ENCODE measurements around the gene SPG7. TPM values are rescaled to one million over a fixed set of nuclear protein-coding genes. Genes with fewer than 3 reads are reported as not detected.
A peak's percentile ranks its signal among the peaks of the same experiment; 100 is the strongest.

Gene SPG7
- total RNA-seq, 4 donors from 2014 or later, result 102 to 178 (median 127) TPM

- TF ChIP-seq EP300 (IDR thresholded peaks at IDR 0.05) (no peak), CTCF (IDR thresholded peaks at IDR 0.05) (no peak), POLR2A (IDR thresholded peaks at IDR 0.05) (no peak)
- Histone ChIP-seq H3K27me3 (no peaks in the 10 kb centered on the region), H3K4me1 (no peaks in the 10 kb centered on the region), H3K9me3 (no peaks in the 10 kb centered on the region), H3K36me3 (no peaks in the 10 kb centered on the region), H3K27ac (no peak overlapping the region), H3K4me3 (no peak overlapping the region)
- WGBS, 2 donors, result 70 to 82% methylated on average over 22 to 24 of the region's 25 CpGs
- no peak for DNase-seq (ENCODE audit: low spot score in 2 of 2)
Observed at GRCh38 chr16:89596061-89596689, 88.0 kb downstream of the SPG7 start.

- Histone ChIP-seq H3K27ac (no peak overlapping the region), H3K27me3 (peaks cover 0 to 4% of the 10 kb centered on the region in 2 donors), H3K9me3 (no peaks in the 10 kb centered on the region), H3K4me1 (peaks cover 0 to 2% (median 0%) of the 10 kb centered on the region in 4 donors), H3K36me3 (no peaks in the 10 kb centered on the region), H3K4me3 (no peak overlapping the region)
- no peak for DNase-seq (ENCODE audit: low spot score in 2 of 2)
- 80 to 82% methylated on average over 18 to 19 of the region's 19 CpGs for WGBS, 2 donors
- no peak for TF ChIP-seq POLR2A (IDR thresholded peaks at IDR 0.05)
- no peak for TF ChIP-seq CTCF (IDR thresholded peaks at IDR 0.05)
- TF ChIP-seq EP300 (IDR thresholded peaks at IDR 0.05), result no peak
Observed at GRCh38 chr16:89596957-89597649, 88.9 kb downstream of the SPG7 start.

GRCh38 chr16:89598199-89598598 is 90.0 kb downstream of the SPG7 start:
- no peak overlapping the region for H3K27ac ChIP-seq
- TF ChIP-seq EP300 (IDR thresholded peaks at IDR 0.05) (no peak), CTCF (IDR thresholded peaks at IDR 0.05) (no peak), POLR2A (IDR thresholded peaks at IDR 0.05) (no peak)
- no peak overlapping the region for H3K4me3 ChIP-seq
- peaks cover 0 to 7% of the 10 kb centered on the region in 2 donors for H3K27me3 ChIP-seq
- no peak for DNase-seq (ENCODE audit: low spot score in 2 of 2)
- no peaks in the 10 kb centered on the region for H3K9me3 ChIP-seq
- H3K4me1 ChIP-seq, result peaks cover 0 to 13% (median 8%) of the 10 kb centered on the region in 4 donors
- no peaks in the 10 kb centered on the region for H3K36me3 ChIP-seq
- WGBS, 2 donors, result 57 to 64% methylated on average over 2 to 12 of the region's 14 CpGs

- Histone ChIP-seq H3K4me1 (peaks cover 0 to 13% (median 8%) of the 10 kb centered on the region in 4 donors), H3K36me3 (no peaks in the 10 kb centered on the region), H3K9me3 (no peaks in the 10 kb centered on the region), H3K27ac (no peak overlapping the region), H3K27me3 (peaks cover 0 to 7% of the 10 kb centered on the region in 2 donors), H3K4me3 (no peak overlapping the region)
- no peak for DNase-seq (ENCODE audit: low spot score in 2 of 2)
- no peak for TF ChIP-seq POLR2A (IDR thresholded peaks at IDR 0.05)
- TF ChIP-seq CTCF (IDR thresholded peaks at IDR 0.05), result peak in 1 of 5 experiments; percentile 12
- no peak for TF ChIP-seq EP300 (IDR thresholded peaks at IDR 0.05)
- WGBS, 2 donors, result 31 to 54% methylated on average over 6 of the region's 8 CpGs
Observed at GRCh38 chr16:89599451-89599858, 91.3 kb downstream of the SPG7 start.

- H3K27me3 ChIP-seq, result peaks cover 0 to 11% of the 10 kb centered on the region in 2 donors
- no peak overlapping the region for H3K4me3 ChIP-seq
- WGBS, 2 donors, result 62 to 87% methylated on average over 6 to 10 of the region's 10 CpGs
- H3K36me3 ChIP-seq, result no peaks in the 10 kb centered on the region
- no peak for TF ChIP-seq POLR2A (IDR thresholded peaks at IDR 0.05)
- no peak for TF ChIP-seq CTCF (IDR thresholded peaks at IDR 0.05)
- no peak for TF ChIP-seq EP300 (IDR thresholded peaks at IDR 0.05)
- H3K4me1 ChIP-seq, result peaks cover 0 to 13% (median 8%) of the 10 kb centered on the region in 4 donors
- no peak for DNase-seq (ENCODE audit: low spot score in 2 of 2)
- H3K9me3 ChIP-seq, result no peaks in the 10 kb centered on the region
- no peak overlapping the region for H3K27ac ChIP-seq
Observed at GRCh38 chr16:89599902-89600301, 91.7 kb downstream of the SPG7 start.
